H9 (cell line): ENCODE measurements around the gene TMF1. TPM values are rescaled to one million over a fixed set of nuclear protein-coding genes. Genes with fewer than 3 reads are reported as not detected.

ENCODE experiments used
- DNase-seq: peaks from one replicate; pipeline ENCODE4 v3.0.0-alpha.2; 2017
- H2AFZ ChIP-seq: one replicate; pipeline ENCODE4 v1.6.1; 2013; ENCODE audit warnings: mild to moderate bottlenecking, low read length, control low read depth, moderate library complexity
- H2AK5ac ChIP-seq: 2 replicates; pipeline ENCODE4 v1.6.1; 2013; ENCODE audit warnings: low read length, control low read depth, mixed read lengths; ENCODE audit not compliant: insufficient read length
- H2BK120ac ChIP-seq: one replicate; pipeline ENCODE4 v1.6.1; 2013; ENCODE audit warnings: low read depth, mild to moderate bottlenecking, low read length, control low read depth, inconsistent platforms; ENCODE audit not compliant: poor library complexity, severe bottlenecking
- H2BK12ac ChIP-seq: 2 replicates; pipeline ENCODE4 v1.6.1; 2013; ENCODE audit warnings: low read length, control low read depth, mixed read lengths, low read depth; ENCODE audit not compliant: insufficient read length
- H2BK15ac ChIP-seq: 2 replicates; pipeline ENCODE4 v1.6.1; 2013; ENCODE audit warnings: low read depth, low read length, control low read depth
- H2BK20ac ChIP-seq: one replicate; pipeline ENCODE4 v1.6.1; 2013; ENCODE audit warnings: low read depth, mild to moderate bottlenecking, low read length, control low read depth, inconsistent platforms; ENCODE audit not compliant: poor library complexity, severe bottlenecking
- H2BK5ac ChIP-seq: 2 replicates; pipeline ENCODE4 v1.6.1; 2013; ENCODE audit warnings: low read length, control low read depth, mixed read lengths; ENCODE audit not compliant: insufficient read length
- H3K14ac ChIP-seq: 2 replicates; pipeline ENCODE4 v1.6.1; 2013; ENCODE audit warnings: low read length, control low read depth; ENCODE audit not compliant: insufficient read depth
- H3K18ac ChIP-seq: 2 replicates; pipeline ENCODE4 v1.6.1; 2013; ENCODE audit warnings: low read depth, mild to moderate bottlenecking, mixed read lengths, low read length, control low read depth; ENCODE audit not compliant: insufficient read length
- H3K23ac ChIP-seq: 2 replicates; pipeline ENCODE4 v1.6.1; 2013; ENCODE audit warnings: low read length, control low read depth, mixed read lengths, low read depth; ENCODE audit not compliant: insufficient read length
- H3K23me2 ChIP-seq: 2 replicates; pipeline ENCODE4 v1.6.1; 2013; ENCODE audit warnings: low read depth, mild to moderate bottlenecking, mixed read lengths, low read length, control low read depth; ENCODE audit not compliant: insufficient read length, poor library complexity, severe bottlenecking
- H3K27ac ChIP-seq: 2 replicates; pipeline ENCODE4 v1.5.1; 2013; ENCODE audit warnings: low read length, control low read depth, mixed read lengths, low read depth; ENCODE audit not compliant: insufficient read length
- H3K27me3 ChIP-seq: 2 replicates; pipeline ENCODE4 v1.6.1; 2013; ENCODE audit warnings: low read length, control low read depth, inconsistent platforms; ENCODE audit not compliant: insufficient read depth
- H3K4ac ChIP-seq: 2 replicates; pipeline ENCODE4 v1.6.1; 2013; ENCODE audit warnings: low read depth, mild to moderate bottlenecking, control low read depth, inconsistent platforms, low read length, moderate library complexity
- H3K4me1 ChIP-seq: 2 replicates; pipeline ENCODE4 v1.6.1; 2013; ENCODE audit warnings: low read length, control low read depth, inconsistent platforms; ENCODE audit not compliant: insufficient read depth
- H3K4me2 ChIP-seq: 2 replicates; pipeline ENCODE4 v1.6.1; 2013; ENCODE audit warnings: low read length, control low read depth, mixed read lengths; ENCODE audit not compliant: insufficient read length, insufficient read depth
- H3K56ac ChIP-seq: 2 replicates; pipeline ENCODE4 v1.6.1; 2013; ENCODE audit warnings: low read depth, mild to moderate bottlenecking, mixed read lengths, low read length, control low read depth; ENCODE audit not compliant: insufficient read length
- H3K79me1 ChIP-seq: 2 replicates; pipeline ENCODE4 v1.6.1; 2013; ENCODE audit warnings: low read depth, mild to moderate bottlenecking, moderate library complexity, low read length, control low read depth, inconsistent platforms; ENCODE audit not compliant: insufficient read depth, poor library complexity, severe bottlenecking
- H3K79me2 ChIP-seq: 2 replicates; pipeline ENCODE4 v1.6.1; 2013; ENCODE audit warnings: low read length, control low read depth, inconsistent platforms; ENCODE audit not compliant: insufficient read depth
- H3K9ac ChIP-seq: 2 replicates; pipeline ENCODE4 v1.6.1; 2013; ENCODE audit warnings: low read length, control low read depth, mixed read lengths; ENCODE audit not compliant: insufficient read length; ENCODE audit errors: extremely low read depth
- H3K9me3 ChIP-seq: one replicate; pipeline ENCODE4 v1.6.1; 2013; ENCODE audit warnings: low read depth, low read length, inconsistent platforms; ENCODE audit not compliant: control insufficient read depth
- H3T11ph ChIP-seq: one replicate; pipeline ENCODE4 v1.6.1; 2013; ENCODE audit warnings: mild to moderate bottlenecking, low read length, control low read depth, inconsistent platforms
- H4K20me1 ChIP-seq: one replicate; pipeline ENCODE4 v1.6.1; 2013; ENCODE audit not compliant: control insufficient read depth, insufficient read length, insufficient read depth
- H4K5ac ChIP-seq: 2 replicates; pipeline ENCODE4 v1.6.1; 2013; ENCODE audit warnings: low read depth, mild to moderate bottlenecking, mixed read lengths, low read length, control low read depth; ENCODE audit not compliant: insufficient read length
- H4K8ac ChIP-seq: replicated peaks from 2 replicates; pipeline ENCODE4 v1.6.1; 2013; ENCODE audit warnings: low read length, control low read depth, mixed read lengths, low read depth; ENCODE audit not compliant: insufficient read length
- H4K91ac ChIP-seq: 2 replicates; pipeline ENCODE4 v1.6.1; 2013; ENCODE audit warnings: low read depth, mild to moderate bottlenecking, moderate library complexity, mixed read lengths, low read length, control low read depth; ENCODE audit not compliant: insufficient read length
- H3K27ac Mint-ChIP-seq, 3 experiments: 2 replicates in 2 of 3; 3 replicates in 1 of 3; pipeline ENCODE4 v1.8.0; 2020 to 2021; ENCODE audit warnings: mixed read lengths in 3 of 3, mild to moderate bottlenecking in 1 of 3, moderate library complexity in 1 of 3
- H3K27me3 Mint-ChIP-seq: 2 replicates; pipeline ENCODE4 v1.8.0; 2021; ENCODE audit warnings: low read depth, mild to moderate bottlenecking, moderate library complexity, mixed read lengths
- H3K36me3 Mint-ChIP-seq, 3 experiments: 2 replicates in 2 of 3; 3 replicates in 1 of 3; pipeline ENCODE4 v1.8.0; 2020 to 2021; ENCODE audit warnings: low read depth in 3 of 3, mixed read lengths in 3 of 3; ENCODE audit not compliant: insufficient read depth in 1 of 3
- H3K4me1 Mint-ChIP-seq, 2 experiments: 2 replicates each; pipeline ENCODE4 v1.8.0; 2020; ENCODE audit warnings: mixed read lengths in 2 of 2
- H3K4me3 Mint-ChIP-seq, 2 experiments: 2 replicates in 1 of 2; 3 replicates in 1 of 2; pipeline ENCODE4 v1.8.0; 2020 to 2021; ENCODE audit warnings: mild to moderate bottlenecking in 2 of 2, mixed read lengths in 2 of 2, moderate library complexity in 1 of 2
- H3K9me3 Mint-ChIP-seq, 2 experiments: 2 replicates in 1 of 2; 3 replicates in 1 of 2; pipeline ENCODE4 v1.8.0; 2020; ENCODE audit warnings: mild to moderate bottlenecking in 2 of 2, mixed read lengths in 2 of 2, moderate library complexity in 1 of 2
- CTCF ChIP-seq: fragments of 200-600 bp; sonication (generic); conservative IDR thresholded peaks from 3 replicates; pipeline ENCODE4 v1.8.0; 2021; ENCODE audit warnings: antibody characterized with exemption, mild to moderate bottlenecking
- WGBS: extraction: QIAGEN DNeasy Blood & Tissue Kit; methylation state at CpG from one replicate; pipeline ENCODE4 v1.1.7; 2013; ENCODE audit warnings: missing lambda C conversion rate, low lambda C conversion rate, mixed read lengths; ENCODE audit not compliant: insufficient read length; ENCODE audit errors: extremely low coverage; 5-methylcytosine and 5-hydroxymethylcytosine counted together
- total RNA-seq: library from RNA; stranded (reverse); gene quantifications from 2 replicates; pipeline ENCODE4 v1.2.1, GENCODE V29; 2021

Gene TMF1
- total RNA-seq, 1 experiment from 2014 or later = 21.9 TPM

DNA sequence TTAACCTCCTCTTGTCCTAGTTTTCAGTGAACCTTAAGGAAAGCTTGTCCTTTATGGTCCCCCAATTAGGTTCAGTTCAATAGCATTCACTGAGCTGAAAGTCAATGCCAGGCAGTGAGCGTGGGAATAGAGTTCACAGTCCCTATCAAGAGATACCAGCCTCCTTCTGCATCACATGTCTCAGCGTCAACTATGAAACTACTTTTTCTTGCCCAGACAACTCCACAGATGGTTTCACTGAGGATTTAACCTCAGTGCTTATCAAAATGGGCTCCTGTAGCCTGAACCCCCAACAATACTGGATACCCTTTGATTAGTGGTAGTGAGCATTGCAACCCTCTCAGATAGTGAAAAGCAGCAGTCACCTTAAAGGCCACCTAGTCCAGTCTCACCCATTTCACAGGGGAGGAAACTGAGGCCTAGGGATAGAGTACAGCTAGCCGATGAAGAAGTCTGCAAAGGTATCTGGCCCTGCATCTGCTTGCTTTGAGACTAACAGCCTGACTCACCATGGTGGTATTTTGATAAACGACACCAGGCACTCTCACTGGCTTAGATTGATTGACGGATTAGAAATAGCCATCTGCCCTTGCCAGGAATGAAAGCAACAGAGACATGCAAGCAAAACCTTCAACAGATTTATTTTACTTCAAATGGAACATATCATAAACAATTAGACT, 29.6 kb upstream of the TMF1 start:
- no peak overlapping the region for H4K5ac ChIP-seq
- H3K27me3 Mint-ChIP-seq = no peaks in the 10 kb centered on the region; the same call in 1 of the 2 replicates
- H3K27ac ChIP-seq = no peak overlapping the region
- WGBS = no CpG with 5 or more reads among the region's 5 CpGs
- H2BK20ac ChIP-seq = no peak overlapping the region
- H3K27ac Mint-ChIP-seq = no peak overlapping the region
- DNase-seq = peak; percentile 36
- H3K36me3 Mint-ChIP-seq = peaks cover 1 to 10% (median 3%) of the 10 kb centered on the region in 3 experiments; a peak in 6 of 7 replicates
- no peak overlapping the region for H3K4me2 ChIP-seq
- H3K79me2 ChIP-seq = peaks cover 5% of the 10 kb centered on the region; the same call in 1 of the 2 replicates
- peaks cover 6% of the 10 kb centered on the region; the same call in 1 of the 2 replicates for H3K4me1 ChIP-seq
- no peak overlapping the region for H3K14ac ChIP-seq
- H4K8ac ChIP-seq = no peak overlapping the region
- H2AFZ ChIP-seq = no peak overlapping the region
- H2AK5ac ChIP-seq = no peak overlapping the region
- TF ChIP-seq CTCF = no peak
- no peak overlapping the region for H3K23ac ChIP-seq
- peak overlapping the region in 1 of 2 experiments; percentile 47; a peak in 2 of 5 replicates for H3K4me3 Mint-ChIP-seq
- H3T11ph ChIP-seq = no peak overlapping the region
- no peak overlapping the region for H2BK12ac ChIP-seq
- H3K4ac ChIP-seq = no peak overlapping the region
- no peaks in the 10 kb centered on the region for H4K20me1 ChIP-seq
- no peaks in the 10 kb centered on the region for H3K9me3 Mint-ChIP-seq
- H2BK5ac ChIP-seq = no peak overlapping the region
- no peak overlapping the region for H3K18ac ChIP-seq
- no peak overlapping the region for H2BK15ac ChIP-seq
- H3K27me3 ChIP-seq = no peaks in the 10 kb centered on the region
- H3K9me3 ChIP-seq = no peaks in the 10 kb centered on the region
- H3K56ac ChIP-seq = no peak overlapping the region
- H3K4me1 Mint-ChIP-seq = peaks cover 35 to 37% of the 10 kb centered on the region in 2 experiments
- no peak overlapping the region for H2BK120ac ChIP-seq
- H3K23me2 ChIP-seq = peaks cover 10% of the 10 kb centered on the region
- no peak overlapping the region for H4K91ac ChIP-seq
- no peak overlapping the region for H3K9ac ChIP-seq
- H3K79me1 ChIP-seq = peaks cover 6% of the 10 kb centered on the region
